ENCODE measurements around the gene TBC1D2.

Gene TBC1D2

DNA sequence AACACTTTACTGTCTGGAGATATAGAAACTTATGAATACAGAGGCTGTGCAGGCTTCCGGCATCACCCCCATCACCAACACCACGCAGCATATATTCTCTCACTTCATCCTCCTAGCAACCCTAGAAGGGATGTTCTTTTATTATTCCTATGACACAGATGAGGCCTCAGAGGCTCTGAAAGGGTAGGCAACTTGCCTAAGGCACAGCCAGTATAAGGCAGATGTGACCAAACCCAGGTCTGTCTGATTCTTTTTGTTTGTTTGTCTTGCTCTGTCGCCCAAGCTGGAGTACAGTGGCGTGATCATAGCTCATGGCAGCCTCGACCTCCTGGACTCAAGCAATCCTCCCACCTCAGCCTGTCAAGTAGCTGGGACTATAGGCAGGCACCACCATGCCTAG, 40.2 kb downstream of the TBC1D2 start:
- no peak for DNase-seq

DNA sequence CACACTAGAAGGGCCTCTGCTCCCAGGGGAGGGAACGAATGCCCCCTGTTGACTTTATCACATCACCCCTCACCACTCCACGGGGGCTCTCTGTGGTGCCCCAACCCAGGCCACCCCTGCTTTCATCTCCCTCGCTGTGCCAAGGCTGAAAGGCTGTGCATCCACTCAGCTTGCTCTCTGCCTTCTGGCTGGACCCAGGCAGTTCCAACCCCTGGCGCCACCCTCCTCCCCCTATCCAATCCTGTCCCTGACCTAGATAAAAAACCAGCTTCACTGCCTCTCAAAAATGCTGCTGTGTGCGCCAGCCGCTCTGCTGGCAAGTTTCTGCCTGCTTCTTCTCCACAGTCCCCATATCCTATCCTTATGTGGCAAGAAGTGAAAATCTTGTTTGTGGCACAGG, 40.6 kb downstream of the TBC1D2 start:
- no peak for DNase-seq

DNA sequence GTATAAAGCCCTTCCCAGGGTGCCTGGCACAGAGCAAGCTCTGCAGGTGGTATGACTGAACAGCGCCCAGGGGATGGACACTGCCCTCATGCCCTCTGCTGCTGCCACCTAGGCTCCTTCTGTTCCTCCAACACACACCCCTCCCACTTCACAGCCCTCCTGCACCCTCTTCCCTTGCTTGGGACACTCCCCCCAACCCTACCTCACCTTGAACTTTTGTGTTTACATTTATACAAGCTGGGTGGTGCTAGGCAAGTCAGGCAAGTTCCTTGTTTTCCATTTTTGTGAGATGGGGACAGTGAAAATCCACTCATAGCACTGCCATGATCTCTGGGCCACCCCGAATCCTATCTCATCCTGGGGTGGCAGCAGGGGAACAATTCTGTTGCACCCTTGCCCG, 44.2 kb downstream of the TBC1D2 start:
- no peak for DNase-seq

DNA sequence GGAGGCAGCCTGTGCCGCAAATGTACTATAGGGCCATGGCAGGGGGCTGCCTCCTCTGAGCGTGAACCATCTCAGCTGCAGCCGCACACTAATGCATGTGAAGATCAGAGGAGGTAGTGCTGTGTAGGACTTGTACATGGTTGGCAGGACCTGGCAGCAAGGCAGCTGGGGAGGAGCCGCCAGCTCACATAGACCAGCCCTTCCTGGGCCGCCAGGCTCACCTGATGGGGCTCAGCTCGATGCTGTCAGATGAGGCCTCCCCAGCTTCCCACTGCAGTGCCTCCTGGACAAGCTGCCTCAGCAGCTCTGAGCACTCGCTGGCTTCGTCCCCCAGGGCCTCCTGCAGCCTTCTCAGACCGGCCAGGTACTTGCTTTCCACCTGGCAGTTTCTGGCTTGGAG, 45.0 kb downstream of the TBC1D2 start:
- DNase-seq: no peak

DNA sequence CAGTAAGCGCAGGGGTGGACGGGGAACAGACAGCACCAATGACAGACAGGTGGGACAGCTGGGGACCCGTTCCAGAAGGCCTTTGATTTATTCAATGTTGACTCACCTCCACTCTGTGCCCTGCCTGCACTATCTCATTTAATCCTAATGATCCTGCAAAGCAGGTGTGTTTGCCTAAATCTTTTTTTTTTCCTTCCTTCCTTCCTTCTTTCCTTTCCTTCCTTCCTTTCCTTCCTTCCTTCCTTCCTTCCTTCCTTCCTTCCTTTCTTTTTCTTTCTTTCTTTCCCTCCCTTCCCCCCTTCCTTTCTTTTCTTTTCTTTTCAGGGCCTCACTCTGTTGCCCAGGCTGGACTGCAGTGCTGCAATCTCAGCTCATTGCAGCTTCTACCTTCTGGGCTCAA, 45.9 kb downstream of the TBC1D2 start:
- DNase-seq: no peak

DNA sequence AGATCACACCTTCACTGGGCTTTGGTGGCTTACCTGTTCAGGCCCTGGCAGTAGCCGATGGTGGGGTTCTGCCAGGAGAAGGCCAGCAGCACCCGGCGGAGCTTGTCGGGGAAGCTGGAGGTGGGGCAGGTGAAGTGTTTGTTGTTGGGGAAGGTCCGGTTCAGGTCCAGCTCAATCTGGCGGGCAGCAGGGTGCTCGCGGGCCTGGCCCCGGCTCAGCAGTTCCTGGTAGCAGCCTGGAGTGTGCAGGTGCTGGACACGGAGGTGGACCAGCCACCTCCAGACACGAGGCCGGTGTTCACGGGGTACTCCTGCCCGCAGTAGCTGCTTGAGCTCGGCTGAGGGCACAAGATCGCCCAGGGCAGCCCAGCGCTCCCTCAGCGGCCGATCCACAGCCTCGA, 46.8 kb downstream of the TBC1D2 start:
- DNase-seq: no peak

DNA sequence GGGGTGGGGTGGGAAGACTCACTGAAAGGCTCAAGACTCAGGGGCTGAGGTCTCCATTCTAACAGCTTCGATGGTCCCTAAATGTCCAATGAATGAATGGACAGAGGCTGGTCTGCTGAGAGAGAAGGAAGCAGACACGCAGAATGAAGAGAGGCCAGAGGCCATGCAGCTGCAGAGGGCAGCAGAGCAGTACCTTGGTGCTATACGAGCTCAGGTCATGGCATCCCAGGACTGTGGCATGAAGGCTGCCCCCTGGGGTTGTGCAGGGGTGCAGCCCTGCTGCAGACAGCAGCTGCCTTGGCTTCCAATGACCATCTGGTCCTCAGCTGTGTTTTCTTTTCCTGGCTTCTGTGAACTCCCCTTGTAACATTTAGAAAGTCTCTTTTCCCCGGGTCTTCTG, 47.8 kb downstream of the TBC1D2 start:
- no peak for DNase-seq

DNA sequence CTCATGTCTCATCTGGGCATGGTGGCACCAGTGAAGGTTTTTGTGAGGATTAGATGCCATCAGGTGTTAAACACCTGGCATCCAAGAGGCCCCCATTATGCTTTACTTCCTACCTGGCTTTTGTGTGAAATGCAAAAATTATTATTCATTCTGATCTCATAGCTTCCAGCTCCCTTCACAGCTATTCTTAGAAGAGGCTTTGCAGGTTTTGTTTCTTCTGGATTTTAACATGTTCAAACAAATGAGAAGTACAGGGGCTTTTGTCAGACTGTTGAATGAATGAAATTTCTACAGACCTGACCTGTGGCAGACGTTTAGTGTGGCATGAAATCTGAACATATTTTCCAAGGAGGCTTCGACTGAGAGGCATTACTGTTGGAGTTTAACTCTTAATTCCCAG, 48.7 kb downstream of the TBC1D2 start:
- DNase-seq: no peak

DNA sequence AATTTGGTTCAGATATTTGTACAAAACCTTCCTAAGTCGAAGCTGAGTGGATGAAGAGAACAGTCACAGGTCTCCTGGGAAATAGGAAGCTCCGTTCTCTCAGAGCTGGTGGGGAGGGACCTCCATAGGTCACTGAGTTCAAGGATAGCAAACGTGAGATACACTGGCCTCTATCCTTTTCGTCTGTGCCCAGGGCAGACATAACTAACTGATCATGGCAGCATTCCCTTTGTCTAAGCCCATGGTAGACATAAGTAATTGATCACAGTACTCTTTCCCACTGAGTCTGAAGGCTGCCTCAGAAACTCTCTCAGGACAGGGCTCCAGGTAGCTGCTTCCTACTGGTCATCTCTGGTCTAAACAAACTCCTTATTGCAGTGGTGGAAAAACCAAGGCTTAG, 50.8 kb downstream of the TBC1D2 start:
- no peak for DNase-seq

DNA sequence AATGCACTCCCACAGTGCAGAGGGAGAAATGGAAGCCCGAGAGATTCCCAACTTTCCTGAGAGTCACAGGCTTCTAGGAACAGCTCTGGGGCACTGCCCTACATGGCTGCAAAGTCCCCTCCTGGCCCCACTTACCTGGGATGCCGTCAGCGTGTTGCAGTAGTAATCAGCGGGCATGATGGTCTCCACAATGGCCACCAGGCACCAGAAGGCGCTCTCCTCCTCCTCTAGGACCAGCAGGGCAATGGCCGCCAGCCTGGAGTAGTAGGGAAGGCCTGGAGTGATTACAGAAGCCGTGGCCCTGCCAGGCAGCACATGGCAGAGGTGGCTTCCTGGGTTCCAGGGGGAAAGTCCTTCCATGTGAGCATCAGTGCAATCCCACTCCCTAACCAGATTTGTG, 52.3 kb downstream of the TBC1D2 start:
- no peak for DNase-seq

DNA sequence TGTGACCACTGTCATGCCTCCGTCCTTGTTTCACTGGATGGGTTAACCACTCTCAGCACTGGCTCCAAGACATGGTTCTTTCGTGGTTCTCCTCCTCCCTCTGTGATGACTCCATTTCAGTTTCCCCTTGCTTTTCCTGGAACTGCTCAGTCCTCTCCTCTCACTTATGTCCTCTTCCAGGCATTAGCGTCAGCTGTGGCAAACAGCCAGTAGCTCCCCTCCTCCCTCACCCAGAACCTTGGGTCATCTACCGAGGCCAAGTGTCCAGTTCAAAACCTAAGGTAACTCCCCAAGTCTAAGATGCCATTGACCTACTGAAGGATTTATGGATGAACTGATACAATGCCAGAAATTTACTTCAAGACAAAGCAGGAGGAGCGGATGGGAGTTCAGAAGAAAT, 53.2 kb downstream of the TBC1D2 start:
- DNase-seq: no peak

DNA sequence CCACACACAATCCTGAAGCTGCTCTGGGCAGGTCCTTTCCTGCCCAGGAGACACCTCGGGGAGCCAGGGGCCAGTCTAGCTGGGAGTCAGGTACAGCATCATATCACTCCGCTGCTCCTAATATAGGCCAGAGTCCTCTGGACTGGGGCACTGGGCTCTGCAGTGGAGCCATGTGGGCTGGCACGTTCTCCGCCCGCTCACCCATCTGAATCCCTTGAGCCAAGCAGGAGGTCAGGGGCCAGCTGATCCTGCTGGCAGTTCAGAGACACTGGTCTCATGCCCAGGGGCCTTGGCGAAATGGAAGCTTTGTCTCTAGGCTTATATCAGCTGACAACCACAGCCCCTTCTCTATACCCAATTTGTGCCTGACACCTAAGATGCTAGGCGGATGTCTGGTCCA, 53.7 kb downstream of the TBC1D2 start:
- no peak for DNase-seq

DNA sequence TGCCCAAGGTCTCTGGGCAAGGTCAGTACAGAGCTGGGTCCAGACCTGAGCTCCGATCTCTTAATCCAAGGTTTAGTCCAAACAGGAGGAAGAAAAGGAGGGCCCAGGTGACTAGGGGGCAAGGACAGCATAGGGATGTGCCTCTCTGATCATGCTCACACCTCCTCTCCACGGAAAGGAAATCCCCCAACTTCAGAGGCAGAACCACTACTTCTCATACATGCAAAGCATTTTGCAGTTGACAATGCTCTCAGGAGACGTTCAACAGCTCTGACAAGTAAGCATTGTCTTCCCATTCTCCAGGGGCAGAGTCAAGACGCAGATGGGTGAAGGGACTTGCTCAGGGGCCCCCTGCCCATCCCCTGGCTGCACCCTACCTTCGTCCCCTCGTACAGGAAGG, 54.3 kb downstream of the TBC1D2 start:
- no peak for DNase-seq

DNA sequence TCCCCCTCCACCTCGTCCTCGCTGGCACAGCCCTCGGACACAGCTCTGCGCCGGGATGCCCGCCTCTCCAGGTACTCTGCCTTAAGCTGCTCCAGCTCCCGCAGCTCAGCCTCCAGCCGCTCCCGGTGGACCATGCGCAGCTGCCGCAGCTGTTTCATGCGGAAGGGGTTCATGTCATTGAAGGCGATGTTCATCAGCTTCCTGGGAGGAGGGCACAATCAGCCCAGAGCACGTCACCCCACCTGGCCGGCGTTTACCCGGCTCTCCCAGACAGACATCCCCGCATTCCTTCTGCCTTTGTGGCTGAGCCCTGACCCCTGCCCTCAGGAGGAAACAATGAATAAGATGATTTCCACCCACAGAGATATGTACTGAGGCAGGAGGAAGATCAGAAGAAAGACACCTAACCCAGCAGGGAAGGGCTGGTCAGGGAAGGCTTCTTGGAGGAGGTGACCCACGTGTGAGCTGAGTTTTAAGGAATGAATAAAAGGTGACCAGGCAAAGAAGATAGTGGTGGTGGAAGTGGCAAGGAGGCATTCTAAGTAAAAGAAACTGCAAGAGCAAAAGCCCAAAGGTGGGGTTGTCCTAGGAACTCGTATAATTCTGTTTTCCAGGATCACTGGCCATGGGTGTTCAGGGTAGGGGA, 55.9 kb downstream of the TBC1D2 start:
- no peak for DNase-seq

DNA sequence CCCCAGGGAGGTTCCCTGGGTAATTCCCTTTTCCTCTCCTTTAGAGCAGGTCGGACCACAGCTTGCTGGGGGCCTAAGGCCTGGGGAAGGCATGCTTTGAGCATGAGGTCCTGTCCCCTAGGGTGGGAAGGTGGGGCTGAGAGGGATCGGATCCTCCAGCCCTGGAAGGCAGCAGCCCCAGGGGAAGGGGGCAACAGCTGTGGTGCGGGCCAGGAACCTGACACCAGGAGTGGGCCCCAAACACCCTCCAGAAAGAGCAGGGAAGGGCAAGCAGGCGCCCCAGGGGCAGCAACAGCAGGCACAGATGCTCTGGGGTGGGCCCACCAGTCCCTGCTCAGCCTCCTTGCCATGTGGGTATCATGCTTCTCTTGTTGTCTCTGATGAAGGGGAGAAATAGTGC, 59.8 kb downstream of the TBC1D2 start:
- no peak for DNase-seq

DNA sequence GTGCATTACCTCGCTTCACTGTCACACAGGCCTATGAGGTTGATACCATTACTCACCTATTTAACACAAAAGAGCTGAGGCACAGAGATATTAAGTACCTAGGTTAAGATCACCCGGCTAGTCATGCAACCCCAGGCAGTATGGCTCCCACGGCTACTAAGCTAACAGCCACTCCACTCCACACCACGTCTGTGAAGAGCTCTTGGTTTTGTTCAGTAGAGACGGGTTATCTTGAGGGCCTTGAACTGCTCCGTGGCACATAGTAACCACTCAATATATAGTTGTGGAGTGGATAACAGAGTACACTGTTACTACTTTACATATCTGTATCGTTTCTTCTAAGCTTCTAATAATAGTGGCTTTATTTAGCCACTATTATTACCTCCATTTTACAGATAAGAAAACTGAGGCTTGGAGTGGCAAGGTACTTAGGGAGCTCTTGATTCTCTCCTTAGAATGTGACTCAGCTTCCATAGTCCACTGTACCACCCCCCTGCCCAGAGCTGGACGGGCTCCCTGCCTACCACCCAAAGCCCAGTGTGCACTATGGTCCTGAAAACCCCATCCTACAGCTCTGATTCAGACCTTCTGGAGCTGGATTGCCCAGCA, 62.0 kb downstream of the TBC1D2 start:
- DNase-seq: no peak

DNA sequence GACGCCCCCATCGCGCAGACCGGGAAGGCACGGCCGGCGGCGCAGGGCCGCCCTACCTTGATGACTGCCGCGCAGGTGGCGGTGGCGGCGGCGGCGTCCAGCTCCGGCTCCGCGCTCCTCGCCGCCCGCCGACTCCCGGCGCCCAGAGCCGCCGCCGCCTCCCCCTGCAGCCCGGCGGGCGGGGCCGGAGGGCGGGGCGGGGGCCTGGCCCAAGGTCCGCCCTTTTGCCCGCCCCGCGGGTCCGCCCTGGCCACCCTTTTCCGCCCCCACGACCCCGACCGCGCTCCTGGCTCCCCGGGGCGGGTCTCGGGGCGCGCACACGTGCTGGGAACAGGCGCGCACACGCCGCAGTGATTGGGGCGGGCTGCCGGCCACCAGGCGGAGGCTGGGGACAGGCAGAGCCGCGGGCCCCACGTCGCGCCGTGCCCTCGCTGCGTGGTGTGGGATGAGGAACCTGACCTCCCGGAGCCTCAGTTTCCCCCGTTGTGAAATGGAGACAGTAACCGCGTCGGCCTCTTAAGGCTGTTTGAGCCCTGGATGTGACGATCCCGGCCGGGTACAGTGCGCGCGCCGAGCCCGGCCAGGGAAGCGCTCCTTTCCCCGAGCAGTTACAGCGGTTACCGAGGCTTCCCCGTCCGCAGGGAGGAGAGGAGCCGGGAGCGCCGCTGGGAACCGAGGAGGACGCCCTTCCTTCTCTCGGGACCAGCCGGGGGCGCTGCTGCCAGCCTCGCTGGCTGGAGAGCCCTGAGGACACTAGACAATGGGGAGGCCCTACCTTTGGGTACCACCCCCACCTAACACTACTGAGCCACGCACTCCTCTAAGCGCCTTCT, 62.7 kb downstream of the TBC1D2 start, which contains the start of gene CORO2A:
TSS of gene CORO2A (minus strand) at position 135 of the 833 bp plus-strand sequence. CDS start 34,977 bp downstream, outside the sequence.
- DNase-seq: no peak

DNA sequence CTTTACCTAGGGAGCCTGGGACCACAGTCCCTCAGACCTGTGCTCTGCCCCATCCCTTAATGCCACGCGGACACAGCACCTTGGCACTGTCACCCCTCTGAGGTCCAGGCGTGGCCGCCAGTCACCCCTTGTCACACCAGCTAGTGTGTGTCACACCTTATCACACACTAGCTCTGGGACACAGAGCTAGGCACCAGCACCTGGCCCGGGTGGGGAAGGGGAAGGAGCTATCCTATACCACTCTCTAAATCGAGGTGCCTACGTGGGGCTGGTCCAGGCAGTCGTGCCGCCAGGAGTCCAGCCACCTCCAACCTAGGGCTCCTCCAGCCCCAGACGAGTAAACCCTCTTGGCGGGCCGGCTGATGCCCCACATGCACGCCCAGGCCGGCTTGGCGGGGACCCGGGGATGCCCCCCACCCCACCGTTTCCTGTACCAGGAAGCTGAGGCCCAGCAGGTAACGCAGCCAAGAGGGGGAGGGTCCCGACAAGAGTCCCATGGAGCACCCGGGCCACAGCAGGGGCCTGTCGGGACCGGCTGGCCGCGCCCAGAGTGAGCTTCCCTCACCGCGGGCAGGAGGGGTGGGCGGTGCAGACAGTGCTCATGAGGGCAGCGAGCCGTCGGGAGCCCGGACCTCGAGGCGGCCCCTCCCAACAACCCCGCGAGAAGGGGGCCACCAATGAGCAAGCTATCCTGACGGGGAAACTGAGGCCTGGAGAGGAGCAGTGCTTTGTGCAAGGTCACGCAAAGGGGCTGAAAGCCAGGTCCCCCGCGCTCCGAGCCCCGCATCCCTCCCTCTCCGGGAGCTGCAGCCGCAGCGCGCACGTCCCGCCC, 63.6 kb downstream of the TBC1D2 start:
- DNase-seq: no peak

DNA sequence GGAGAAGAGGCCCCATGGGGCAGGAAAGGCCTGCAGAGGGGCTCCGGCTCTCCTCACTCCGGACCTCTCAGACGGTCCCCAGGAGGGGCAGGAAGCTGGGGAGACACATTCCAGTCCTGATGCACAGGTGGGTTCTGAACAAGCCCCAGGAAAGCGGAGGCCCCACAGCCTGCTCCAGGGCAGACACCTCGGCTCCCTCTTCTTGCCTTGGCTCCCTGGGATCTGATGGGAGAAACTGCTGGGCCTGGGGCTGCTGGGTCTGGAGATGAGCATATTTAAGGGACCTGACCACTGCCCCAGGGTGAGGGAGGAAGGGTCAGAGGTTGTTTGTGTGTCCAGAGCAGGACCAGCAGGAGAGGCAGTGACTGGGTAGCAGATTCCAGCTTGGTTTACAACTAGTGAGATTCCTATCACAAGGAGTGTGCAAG, 64.3 kb downstream of the TBC1D2 start:
- no peak for DNase-seq

DNA sequence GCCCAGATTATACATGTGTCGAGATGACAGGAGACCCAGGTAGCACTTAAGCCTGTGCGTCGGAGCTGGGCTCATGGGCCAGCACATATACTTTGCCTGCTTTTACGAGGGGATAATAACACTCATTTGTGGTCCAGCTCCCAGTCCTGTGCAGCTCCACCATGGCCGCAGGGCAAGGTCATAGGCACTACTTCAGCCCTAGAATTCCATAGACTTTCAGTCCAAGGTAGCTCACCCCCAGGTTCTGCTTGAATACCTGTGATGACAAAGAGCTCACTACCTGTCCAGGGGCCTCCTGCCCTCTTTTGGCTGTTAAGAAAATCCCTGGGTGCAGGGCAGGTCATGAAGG, 64.7 kb downstream of the TBC1D2 start:
- no peak for DNase-seq

DNA sequence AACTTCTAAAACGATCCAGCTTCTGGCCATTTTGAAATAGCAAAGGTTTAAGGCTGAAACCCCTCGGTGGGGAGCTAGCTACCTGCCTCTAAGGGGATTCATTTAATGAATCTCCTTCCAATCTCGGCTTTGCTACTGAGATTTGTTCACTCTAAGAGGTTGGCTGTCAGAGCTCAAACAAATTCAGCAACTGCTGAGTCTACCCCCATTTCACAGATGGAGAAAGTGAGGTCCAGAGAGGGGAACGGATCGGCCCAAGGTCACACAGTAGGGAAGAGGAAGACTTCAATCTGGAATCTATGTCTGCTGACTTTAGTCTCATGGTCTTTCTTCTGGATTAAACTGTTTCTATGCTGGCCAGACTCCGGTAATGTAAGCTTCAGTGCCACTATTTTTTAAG, 66.0 kb downstream of the TBC1D2 start:
- no peak for DNase-seq

DNA sequence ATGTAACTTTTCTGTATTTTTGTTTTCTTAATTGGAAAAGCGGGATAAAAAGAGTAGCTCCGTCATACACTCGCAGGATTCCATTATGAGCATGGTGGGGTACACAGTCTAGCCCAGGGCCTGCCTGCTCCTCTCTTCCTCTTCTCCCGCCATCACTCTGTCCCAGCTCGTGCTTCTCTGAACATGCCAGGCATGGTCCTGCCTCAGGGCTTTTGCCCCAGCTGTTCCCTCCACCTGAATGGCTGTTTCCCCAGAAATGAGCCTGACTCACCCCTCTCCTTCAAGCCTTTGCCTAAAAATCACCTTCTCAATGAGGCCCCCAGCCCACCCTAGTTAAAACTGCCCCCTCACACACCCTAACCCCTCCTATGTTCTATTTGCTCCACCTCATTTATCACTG, 67.5 kb downstream of the TBC1D2 start:
- no peak for DNase-seq

DNA sequence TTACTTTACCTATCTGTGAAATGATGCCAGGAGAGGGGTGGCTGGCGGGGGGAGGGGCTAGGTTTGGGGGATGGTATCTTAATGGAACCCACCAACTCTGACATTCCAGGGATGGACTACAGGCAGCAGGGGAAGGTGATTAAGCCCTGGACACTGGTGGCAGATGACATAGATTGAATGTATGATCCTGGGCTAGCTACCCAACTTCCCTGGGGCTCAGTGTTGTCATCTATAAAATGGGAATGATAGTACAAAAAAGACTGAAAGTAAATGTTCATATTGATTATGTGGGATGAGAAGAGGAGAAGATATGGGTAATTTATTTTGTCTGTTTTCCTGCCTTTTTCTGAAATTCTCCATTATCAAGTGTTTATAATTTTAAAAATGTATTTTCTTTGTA, 69.2 kb downstream of the TBC1D2 start:
- DNase-seq: no peak
